DLD1 (cell line): ENCODE measurements around the gene SIRPD.
"Not testable (repeated sequence)": the region's sequence is repeated elsewhere in the genome, so short reads cannot be mapped to it uniquely, and the experiment has no call there.

Experiments
- in situ Hi-C: cut with HindIII; loops from 2 replicates; pipeline ENCODE4 v1.10.0; 2017; ENCODE audit warnings: low sequenced_read_pairs

Gene SIRPD

GRCh38 chr20:1557605-1558004 is at the start of gene SIRPD:
TSS of gene SIRPD (minus strand) at chr20:1557705. CDS start at chr20:1557653, 52 bp downstream.
- in situ Hi-C loops, result no loop called here

GRCh38 chr20:1600736-1601135 is 43.2 kb upstream of the SIRPD start:
- in situ Hi-C loops, result no loop called here

GRCh38 chr20:1595333-1595732 is 37.8 kb upstream of the SIRPD start:
- in situ Hi-C loops, result no loop called here

GRCh38 chr20:1588533-1589460 is 31.3 kb upstream of the SIRPD start:
- in situ Hi-C loops, result no loop called here

- in situ Hi-C loops, result no loop called here
These were observed 30.5 kb upstream of the SIRPD start for GRCh38 chr20:1587781-1588532.

GRCh38 chr20:1579488-1579887 is 22.0 kb upstream of the SIRPD start:
- in situ Hi-C loops, result no loop called here

- in situ Hi-C loops, result no loop called here
These were observed 20.4 kb upstream of the SIRPD start for GRCh38 chr20:1577906-1578305.

GRCh38 chr20:1577313-1577712 is 19.8 kb upstream of the SIRPD start:
- in situ Hi-C loops, result not testable (repeated sequence)

GRCh38 chr20:1576641-1577040 is 19.1 kb upstream of the SIRPD start:
- in situ Hi-C loops, result no loop called here

- in situ Hi-C loops, result not testable (repeated sequence)
These were observed 18.5 kb upstream of the SIRPD start for GRCh38 chr20:1576003-1576402.

- in situ Hi-C loops, result not testable (repeated sequence)
These were observed 14.1 kb upstream of the SIRPD start for GRCh38 chr20:1571583-1571982.

GRCh38 chr20:1569415-1569881 is 11.9 kb upstream of the SIRPD start:
- in situ Hi-C loops, result no loop called here

GRCh38 chr20:1568163-1568490 is 10.6 kb upstream of the SIRPD start:
- in situ Hi-C loops, result no loop called here

GRCh38 chr20:1567392-1568162 is 10.1 kb upstream of the SIRPD start:
- in situ Hi-C loops, result no loop called here

- in situ Hi-C loops, result no loop called here
These were observed 9.2 kb upstream of the SIRPD start for GRCh38 chr20:1566701-1567100.

- in situ Hi-C loops, result no loop called here
These were observed 8.0 kb upstream of the SIRPD start for GRCh38 chr20:1565461-1565860.

GRCh38 chr20:1563598-1563997 is 6.1 kb upstream of the SIRPD start:
- in situ Hi-C loops, result no loop called here

- in situ Hi-C loops, result no loop called here
These were observed 5.1 kb upstream of the SIRPD start for GRCh38 chr20:1562622-1563021.

- in situ Hi-C loops, result no loop called here
These were observed 3.8 kb upstream of the SIRPD start for GRCh38 chr20:1561350-1561749.

GRCh38 chr20:1555952-1556351 is 1.6 kb downstream of the SIRPD start:
- in situ Hi-C loops, result no loop called here

GRCh38 chr20:1539816-1540419 is 17.6 kb downstream of the SIRPD start:
- in situ Hi-C loops, result no loop called here
